GM23248 (cell line): ENCODE results near the gene IPO4.

Source experiments
- EZH2 ChIP-seq: fragments of 200-600 bp; sonication (generic); IDR thresholded peaks from 2 replicates; pipeline ENCODE4 v1.6.1; 2018; ENCODE audit warnings: antibody characterized with exemption, mild to moderate bottlenecking; ENCODE audit not compliant: insufficient read depth, poor library complexity, severe bottlenecking
- EZH2phosphoT487 ChIP-seq: fragments of 200-600 bp; sonication (generic); IDR thresholded peaks from 2 replicates; pipeline ENCODE4 v1.6.1; 2018; ENCODE audit warnings: antibody characterized with exemption, moderate library complexity, mild to moderate bottlenecking, low read depth; ENCODE audit not compliant: insufficient read depth

- TF ChIP-seq EZH2 (no peak), EZH2phosphoT487 (no peak)
These were observed 53.1 kb downstream of the IPO4 start for GRCh38 chr14:24135584-24135833.
